T47D (cell line): Measurements from ENCODE around the gene PNPLA2.

Source experiments
- DNase-seq, 2 experiments: peaks; one replicate each; pipeline versions ENCODE4 v3.0.0 to v3.0.0-alpha.2; 2011 to 2012; ENCODE audit warnings: low read depth in 1 of 2, low spot score in 1 of 2
- JUND ChIP-seq: IDR thresholded peaks from 2 replicates; pipeline ENCODE4 v1.6.1; 2012; ENCODE audit warnings: low read depth
- in situ Hi-C: cut with HindIII; loops from 2 replicates; pipeline ENCODE4 v1.10.0; 2016; ENCODE audit warnings: low sequenced_read_pairs, low pct_unique_long_range_greater_than_20kb

The PNPLA2 gene

GRCh38 chr11:863023-863909, 44.6 kb downstream of the PNPLA2 start:
- TF ChIP-seq JUND: no peak
- no peak for DNase-seq
- in situ Hi-C loops: no loop called here

GRCh38 chr11:863910-864827, 45.5 kb downstream of the PNPLA2 start:
- in situ Hi-C loops: no loop called here
- DNase-seq: no peak

GRCh38 chr11:864898-865297, 46.2 kb downstream of the PNPLA2 start:
- in situ Hi-C loops: no loop called here
- no peak for DNase-seq
- TF ChIP-seq JUND: no peak

More at GRCh38 chr11:863910-864827, 45.5 kb downstream of the PNPLA2 start:
- no peak for TF ChIP-seq JUND

- no peak for DNase-seq
- in situ Hi-C loops: no loop called here
- no peak for TF ChIP-seq JUND
These were observed 47.0 kb downstream of the PNPLA2 start for GRCh38 chr11:865462-866430.

GRCh38 chr11:866481-866880, 47.8 kb downstream of the PNPLA2 start:
- in situ Hi-C loops: no loop called here
- TF ChIP-seq JUND: no peak

GRCh38 chr11:867856-868358, 49.2 kb downstream of the PNPLA2 start:
- in situ Hi-C loops: no loop called here
- no peak for DNase-seq
- TF ChIP-seq JUND: no peak

More at GRCh38 chr11:866481-866880, 47.8 kb downstream of the PNPLA2 start:
- DNase-seq: no peak

GRCh38 chr11:868394-868793, 49.7 kb downstream of the PNPLA2 start:
- in situ Hi-C loops: no loop called here
- DNase-seq: no peak
- no peak for TF ChIP-seq JUND

GRCh38 chr11:868802-869201, 50.1 kb downstream of the PNPLA2 start:
- TF ChIP-seq JUND: no peak
- DNase-seq: no peak
- in situ Hi-C loops: no loop called here

- no peak for TF ChIP-seq JUND
- no peak for DNase-seq
- in situ Hi-C loops: no loop called here
These were observed 50.8 kb downstream of the PNPLA2 start for GRCh38 chr11:869399-870126.

GRCh38 chr11:870127-870413, 51.4 kb downstream of the PNPLA2 start:
- DNase-seq: no peak
- TF ChIP-seq JUND: no peak
- in situ Hi-C loops: no loop called here

- TF ChIP-seq JUND: no peak
- in situ Hi-C loops: no loop called here
These were observed 51.7 kb downstream of the PNPLA2 start for GRCh38 chr11:870418-870817.

More at GRCh38 chr11:870418-870817, 51.7 kb downstream of the PNPLA2 start:
- DNase-seq: no peak
